A549 (cell line): ENCODE results near the gene ITCH.

ENCODE experiments used
- BHLHE40 ChIP-seq: IDR thresholded peaks from 2 replicates; pipeline ENCODE4 v1.6.1; 2012; ENCODE audit warnings: low read depth, low read length, inconsistent platforms
- CBX2 ChIP-seq: fragments of 200-600 bp; sonication (generic); IDR thresholded peaks from 2 replicates; pipeline ENCODE4 v1.6.1; 2016; ENCODE audit warnings: low read depth, mild to moderate bottlenecking, borderline replicate concordance
- CHD4 ChIP-seq: fragments of 200-600 bp; sonication (generic); IDR thresholded peaks from 2 replicates; pipeline ENCODE4 v1.6.1; 2016; ENCODE audit warnings: antibody characterized with exemption, mild to moderate bottlenecking, borderline replicate concordance
- CTCF ChIP-seq: fragments of >200 bp; sonication (Bioruptor Twin); formaldehyde crosslinking; IDR thresholded peaks from 3 replicates; pipeline ENCODE4 v1.5.1; 2016
- EP300 ChIP-seq, 2 experiments: fragments of >200 bp; sonication (Bioruptor Twin); formaldehyde crosslinking; IDR thresholded peaks; 2 replicates in 1 of 2; 3 replicates in 1 of 2; pipeline ENCODE4 v1.6.1; 2016 to 2017
- ESRRA ChIP-seq: fragments of 150-350 bp; IDR thresholded peaks from 2 replicates; pipeline ENCODE4 v1.6.1; 2014; ENCODE audit warnings: mild to moderate bottlenecking, low read length, borderline replicate concordance
- JUN ChIP-seq, 2 experiments: fragments of >200 bp; sonication (Bioruptor Twin); formaldehyde crosslinking; IDR thresholded peaks; 2 replicates in 1 of 2; 3 replicates in 1 of 2; pipeline ENCODE4 v1.6.1; 2016 to 2017
- JUNB ChIP-seq: fragments of >200 bp; sonication (Bioruptor Twin); formaldehyde crosslinking; IDR thresholded peaks from 2 replicates; pipeline ENCODE4 v1.6.1; 2016
- MAZ ChIP-seq: fragments of 150-350 bp; IDR thresholded peaks from 2 replicates; pipeline ENCODE4 v1.6.1; 2014; ENCODE audit warnings: antibody characterized with exemption, low read depth, low read length, borderline replicate concordance
- PHF8 ChIP-seq: fragments of 200-600 bp; sonication (generic); IDR thresholded peaks from 2 replicates; pipeline ENCODE4 v1.6.1; 2016; ENCODE audit warnings: low read depth, mild to moderate bottlenecking, antibody characterized with exemption, moderate library complexity, borderline replicate concordance
- POLR2A ChIP-seq: IDR thresholded peaks from 2 replicates; pipeline ENCODE4 v1.6.1; 2012; ENCODE audit warnings: mild to moderate bottlenecking, low read length
- RARB ChIP-seq: fragments of 250-450 bp; sonication (Bioruptor Pico); IDR thresholded peaks from 2 replicates; pipeline ENCODE4 v1.8.0; 2021; ENCODE audit warnings: mild to moderate bottlenecking, moderate library complexity
- SREBF2 ChIP-seq: fragments of 450-650 bp; IDR thresholded peaks from 2 replicates; pipeline ENCODE4 v1.6.1; 2014; ENCODE audit warnings: mild to moderate bottlenecking, moderate library complexity
- USF2 ChIP-seq: fragments of 450-650 bp; IDR thresholded peaks from 2 replicates; pipeline ENCODE4 v1.6.1; 2014; ENCODE audit warnings: antibody characterized with exemption

- TF ChIP-seq ESRRA (no peak), EP300 (IDR thresholded peaks at IDR 0.05) (no peak), JUN (IDR thresholded peaks at IDR 0.05) (no peak), USF2 (no peak), PHF8 (no peak), CTCF (no peak), BHLHE40 (no peak), CBX2 (no peak), CHD4 (no peak), RARB (CRISPR knock-in tag) (no peak), POLR2A (no peak), MAZ (no peak), JUNB (no peak), SREBF2 (no peak)
These were observed 25.5 kb upstream of the ITCH start for GRCh38 chr20:34337544-34337943.
